Smooth muscle cell (in vitro differentiated cells): ENCODE results near the gene ZW10. TPM values are rescaled to one million over a fixed set of nuclear protein-coding genes. Genes with fewer than 3 reads are reported as not detected.
A peak's percentile ranks its signal among the peaks of the same experiment; 100 is the strongest.

Experiments
- DNase-seq: peaks from one replicate; lab custom pipeline; 2025; ENCODE audit not compliant: unreplicated experiment; lab: John Stamatoyannopoulos, UW
- H2AFZ ChIP-seq: fragments of 200-600 bp; sonication (generic); 2 replicates; pipeline ENCODE4 v1.6.0; 2016; ENCODE audit warnings: antibody characterized with exemption, low read depth, mild to moderate bottlenecking
- H3F3A ChIP-seq: fragments of 200-600 bp; sonication (generic); 2 replicates; pipeline ENCODE4 v1.6.0; 2017; ENCODE audit warnings: antibody characterized with exemption, low read depth
- H3K27ac ChIP-seq: fragments of 200-600 bp; sonication (generic); 2 replicates; pipeline ENCODE4 v1.5.1; 2016; ENCODE audit warnings: low read depth, mild to moderate bottlenecking
- H3K27me3 ChIP-seq: fragments of 200-600 bp; sonication (generic); 2 replicates; pipeline ENCODE4 v1.6.1; 2016; ENCODE audit warnings: low read depth, mild to moderate bottlenecking
- H3K36me3 ChIP-seq: fragments of 200-600 bp; sonication (generic); 2 replicates; pipeline ENCODE4 v1.5.1; 2016; ENCODE audit warnings: low read depth
- H3K4me1 ChIP-seq: fragments of 200-600 bp; sonication (generic); 2 replicates; pipeline ENCODE4 v1.5.1; 2016; ENCODE audit warnings: low read depth
- H3K4me2 ChIP-seq: fragments of 200-600 bp; sonication (generic); 2 replicates; pipeline ENCODE4 v1.6.0; 2016; ENCODE audit warnings: mild to moderate bottlenecking
- H3K4me3 ChIP-seq: fragments of 200-600 bp; sonication (generic); 2 replicates; pipeline ENCODE4 v1.5.1; 2016; ENCODE audit warnings: mild to moderate bottlenecking
- H3K79me2 ChIP-seq: fragments of 200-600 bp; sonication (generic); 2 replicates; pipeline ENCODE4 v1.6.0; 2016; ENCODE audit warnings: low read depth, mild to moderate bottlenecking
- H3K9ac ChIP-seq: fragments of 200-600 bp; sonication (generic); 2 replicates; pipeline ENCODE4 v1.6.0; 2016; ENCODE audit warnings: low read depth
- H3K9me3 ChIP-seq: fragments of 200-600 bp; sonication (generic); replicated peaks from 2 replicates; pipeline ENCODE4 v1.5.1; 2016; ENCODE audit warnings: low read depth
- H4K20me1 ChIP-seq: fragments of 200-600 bp; sonication (generic); 2 replicates; pipeline ENCODE4 v1.6.0; 2016; ENCODE audit warnings: low read depth
- CTCF ChIP-seq: fragments of 200-600 bp; sonication (generic); IDR thresholded peaks from 2 replicates; pipeline ENCODE4 v1.5.1; 2017; ENCODE audit warnings: borderline replicate concordance, mild to moderate bottlenecking, antibody characterized with exemption; ENCODE audit not compliant: insufficient read depth, poor library complexity, severe bottlenecking
- WGBS: methylation state at CpG from one replicate; pipeline ENCODE4 v1.1.7; 2016; ENCODE audit warnings: low lambda C conversion rate; 5-methylcytosine and 5-hydroxymethylcytosine counted together
- polyA plus RNA-seq: library from polyadenylated mRNA; unstranded; fragments of >200 nt; fragmentation: Nextera tagmentation; extraction: Ambion mirVana; gene quantifications from 2 replicates; pipeline ENCODE4 v1.2.1, GENCODE V29; 2016
- total RNA-seq: library from RNA; depleted of rRNA; stranded (reverse); fragments of >200 nt; gene quantifications from 2 replicates; pipeline ENCODE4 v1.2.3, GENCODE V29; 2014

ZW10 gene
- total and polyA plus RNA-seq, 2 experiments from 2014 or later, result 15.6 to 20.7 TPM

GRCh38 chr11:113782134-113782533 lies 8.6 kb upstream of the ZW10 start:
- H3K27ac ChIP-seq, result no peak overlapping the region
- 100% methylated on average over 1 of the region's 1 CpG for WGBS
- H3K36me3 ChIP-seq, result no peaks in the 10 kb centered on the region
- H3K27me3 ChIP-seq, result peaks cover 6% of the 10 kb centered on the region
- H3K4me1 ChIP-seq, result no peaks in the 10 kb centered on the region
- no peaks in the 10 kb centered on the region for H3K79me2 ChIP-seq
- H3K4me3 ChIP-seq, result no peak overlapping the region
- no peaks in the 10 kb centered on the region for H3K9me3 ChIP-seq
- no peak overlapping the region for H2AFZ ChIP-seq
- DNase-seq, result no peak
- H3K4me2 ChIP-seq, result no peak overlapping the region
- no peaks in the 10 kb centered on the region for H3F3A ChIP-seq
- no peak overlapping the region for H3K9ac ChIP-seq
- no peaks in the 10 kb centered on the region for H4K20me1 ChIP-seq
- TF ChIP-seq CTCF, result no peak

GRCh38 chr11:113781682-113782081 lies 8.2 kb upstream of the ZW10 start:
- H3K9ac ChIP-seq, result no peak overlapping the region
- TF ChIP-seq CTCF, result no peak
- no peak overlapping the region for H3K27ac ChIP-seq
- no peak for DNase-seq
- no peaks in the 10 kb centered on the region for H3K4me1 ChIP-seq
- H3K4me3 ChIP-seq, result no peak overlapping the region
- H3K9me3 ChIP-seq, result no peaks in the 10 kb centered on the region
- 70% methylated on average over 5 of the region's 5 CpGs for WGBS
- no peak overlapping the region for H2AFZ ChIP-seq
- H4K20me1 ChIP-seq, result no peaks in the 10 kb centered on the region
- no peaks in the 10 kb centered on the region for H3K79me2 ChIP-seq
- H3F3A ChIP-seq, result no peaks in the 10 kb centered on the region
- no peak overlapping the region for H3K4me2 ChIP-seq
- peaks cover 6% of the 10 kb centered on the region for H3K27me3 ChIP-seq
- H3K36me3 ChIP-seq, result no peaks in the 10 kb centered on the region

GRCh38 chr11:113779496-113779895 lies 6.0 kb upstream of the ZW10 start, which contains the start of gene CLDN25:
Gene CLDN25, plus strand, starts transcription at chr11:113779796. Its CDS starts 0 bp downstream, at chr11:113779796.
- peak within 1 kb of the TSS; percentile 72 for H3K27ac ChIP-seq
- no peak within 1 kb of the TSS for H3K4me2 ChIP-seq
- DNase-seq, result no peak
- H3K27me3 ChIP-seq, result peaks cover 6% of the 10 kb centered on the region
- no peak for TF ChIP-seq CTCF
- H3F3A ChIP-seq, result no peaks in the 10 kb centered on the region
- H3K36me3 ChIP-seq, result no peaks in the 10 kb centered on the region
- H3K9ac ChIP-seq, result no peak within 1 kb of the TSS
- no peaks in the 10 kb centered on the region for H3K79me2 ChIP-seq
- H2AFZ ChIP-seq, result no peak within 1 kb of the TSS
- no peaks in the 10 kb centered on the region for H3K9me3 ChIP-seq
- 91% methylated on average over 4 of the region's 4 CpGs for WGBS
- H3K4me1 ChIP-seq, result no peaks in the 10 kb centered on the region
- no peak within 1 kb of the TSS for H3K4me3 ChIP-seq
- H4K20me1 ChIP-seq, result no peaks in the 10 kb centered on the region
